HepG2 (cell line): ENCODE data around the gene PRKAG1. TPM values are rescaled to one million over a fixed set of nuclear protein-coding genes. Genes with fewer than 3 reads are reported as not detected.
A peak's percentile ranks its signal among the peaks of the same experiment; 100 is the strongest.

Experiments used
- AFF4 ChIP-seq: sonication (generic); formaldehyde crosslinking; IDR thresholded peaks from 2 replicates; pipeline ENCODE4 v1.4.0; 2020; ENCODE audit warnings: missing genetic modification reagents
- CBX5 ChIP-seq: sonication (generic); formaldehyde crosslinking; IDR thresholded peaks from 2 replicates; pipeline ENCODE4 v1.4.0; 2020; ENCODE audit warnings: missing genetic modification reagents, borderline replicate concordance
- CC2D1A ChIP-seq: sonication (generic); formaldehyde crosslinking; IDR thresholded peaks from 2 replicates; pipeline ENCODE4 v1.8.1; 2023; ENCODE audit warnings: mild to moderate bottlenecking, missing genetic modification reagents
- CENPX ChIP-seq: sonication (generic); formaldehyde crosslinking; IDR thresholded peaks from 2 replicates; pipeline ENCODE4 v1.9.0; 2021; ENCODE audit warnings: mild to moderate bottlenecking, missing genetic modification reagents, moderate library complexity
- GABPA ChIP-seq, 2 experiments: IDR thresholded peaks; 2 replicates each; pipeline ENCODE4 v1.6.1; 2011 to 2016; ENCODE audit warnings: low read depth in 2 of 2, low read length in 1 of 2, missing biosample characterization in 1 of 2, missing genetic modification characterization in 1 of 2
- GRHL1 ChIP-seq: sonication (generic); formaldehyde crosslinking; conservative IDR thresholded peaks from 2 replicates; pipeline ENCODE4 v1.8.0; 2022; ENCODE audit warnings: missing genetic modification reagents
- HMGA1 ChIP-seq: sonication (generic); formaldehyde crosslinking; conservative IDR thresholded peaks from 2 replicates; pipeline ENCODE4 v1.4.0; 2020; ENCODE audit warnings: missing genetic modification reagents
- IKZF5 ChIP-seq: IDR thresholded peaks from 2 replicates; pipeline ENCODE4 v1.6.1; 2018; ENCODE audit warnings: missing genetic modification reagents, mild to moderate bottlenecking, missing compliant biosample characterization
- KDM1A ChIP-seq: IDR thresholded peaks from 2 replicates; pipeline ENCODE4 v1.6.1; 2016; ENCODE audit warnings: missing compliant biosample characterization
- MIER3 ChIP-seq: IDR thresholded peaks from 2 replicates; pipeline ENCODE4 v1.6.1; 2016; ENCODE audit warnings: missing compliant biosample characterization, borderline replicate concordance
- PRMT3 ChIP-seq: sonication (generic); formaldehyde crosslinking; IDR thresholded peaks from 2 replicates; pipeline ENCODE4 v1.8.1; 2022; ENCODE audit warnings: low read depth, mild to moderate bottlenecking, moderate library complexity, missing genetic modification reagents, borderline replicate concordance
- RAD51 ChIP-seq: fragments of 450-650 bp; IDR thresholded peaks from 2 replicates; pipeline ENCODE4 v1.6.1; 2016; ENCODE audit warnings: borderline replicate concordance
- RARA ChIP-seq: IDR thresholded peaks from 2 replicates; pipeline ENCODE4 v1.6.1; 2016; ENCODE audit warnings: missing genetic modification reagents, missing compliant biosample characterization
- RNF2 ChIP-seq: fragments of 450-650 bp; conservative IDR thresholded peaks from 2 replicates; pipeline ENCODE4 v1.6.1; 2016; ENCODE audit warnings: low read depth
- SMARCC2 ChIP-seq: fragments of 450-650 bp; IDR thresholded peaks from 2 replicates; pipeline ENCODE4 v1.6.1; 2017; ENCODE audit warnings: antibody characterized with exemption, mild to moderate bottlenecking
- SP2 ChIP-seq: sonication (generic); formaldehyde crosslinking; IDR thresholded peaks from 2 replicates; pipeline ENCODE4 v1.5.1; 2020; ENCODE audit warnings: mild to moderate bottlenecking, missing genetic modification reagents
- TOPORS ChIP-seq: sonication (generic); formaldehyde crosslinking; IDR thresholded peaks from 2 replicates; pipeline ENCODE4 v1.8.0; 2023; ENCODE audit warnings: mild to moderate bottlenecking, missing genetic modification reagents
- TRIM24 ChIP-seq: sonication (generic); formaldehyde crosslinking; IDR thresholded peaks from 2 replicates; pipeline ENCODE4 v1.8.0; 2022; ENCODE audit warnings: mild to moderate bottlenecking, missing genetic modification reagents
- ZNF205 ChIP-seq: IDR thresholded peaks from 2 replicates; pipeline ENCODE4 v1.6.1; 2018; ENCODE audit warnings: missing biosample characterization, missing genetic modification reagents
- ZNF552 ChIP-seq: sonication (generic); formaldehyde crosslinking; IDR thresholded peaks from 2 replicates; pipeline ENCODE4 v1.9.0; 2022; ENCODE audit warnings: missing genetic modification reagents, mild to moderate bottlenecking, borderline replicate concordance
- ZNF564 ChIP-seq: sonication (generic); formaldehyde crosslinking; IDR thresholded peaks from 2 replicates; pipeline ENCODE4 v1.8.1; 2023; ENCODE audit warnings: mild to moderate bottlenecking, missing genetic modification reagents
- ZSCAN21 ChIP-seq: sonication (generic); formaldehyde crosslinking; IDR thresholded peaks from 2 replicates; pipeline ENCODE4 v1.8.0; 2022; ENCODE audit warnings: mild to moderate bottlenecking, missing genetic modification reagents, moderate library complexity, borderline replicate concordance
- ZSCAN31 ChIP-seq: sonication (generic); formaldehyde crosslinking; IDR thresholded peaks from 2 replicates; pipeline ENCODE4 v1.5.0; 2020; ENCODE audit warnings: low read depth, mild to moderate bottlenecking, missing genetic modification reagents
- polyA plus RNA-seq, 8 experiments: library from polyadenylated mRNA; depleted of rRNA in 3 of 8; stranded (reverse) in 7 of 8; unstranded in 1 of 8; fragments of >200 nt; fragmentation: Illumina TruSeq in 4 of 8; extraction: Trizol in 4 of 8; gene quantifications; 2 replicates each; pipeline versions ENCODE4 v1.2.1 to v1.2.3, GENCODE V29; 2011 to 2016; ENCODE audit warnings: low read depth in 4 of 8, missing spikeins in 1 of 8, mixed read lengths in 1 of 8; ENCODE audit not compliant: insufficient read depth in 1 of 8
- total RNA-seq, 5 experiments: library from RNA; depleted of rRNA; stranded (reverse); fragments of >200 nt; fragmentation: Illumina TruSeq; extraction: Trizol; gene quantifications; 2 replicates each; pipeline ENCODE4 v1.2.3, GENCODE V29; 2016; ENCODE audit warnings: low read depth in 1 of 5

The PRKAG1 gene
- total and polyA plus RNA-seq, 2 of the 13 experiments (the other 11 are each of a cell fraction or from before 2014, with no cell fraction given) = 26.1 to 32.8 TPM

GRCh38 chr12:48996794-48997718, 21.5 kb downstream of the PRKAG1 start (continued):
- TF ChIP-seq RARA (CRISPR knock-in tag) (no peak), IKZF5 (no peak; the same call in 1 of the 2 replicates), ZSCAN21 (no peak), HMGA1 (CRISPR knock-in tag) (no peak), ZSCAN31 (CRISPR knock-in tag) (no peak), SP2 (CRISPR knock-in tag) (no peak), CC2D1A (CRISPR knock-in tag) (no peak), TRIM24 (no peak), ZNF205 (CRISPR knock-in tag) (no peak), RNF2 (no peak), CENPX (CRISPR knock-in tag) (no peak), AFF4 (CRISPR knock-in tag) (no peak), SMARCC2 (no peak), GABPA (IDR thresholded peaks at IDR 0.05; ENCODE audit: low read depth, low read length) (0 out of 2 replicates have a peak, but pooled peaks have one; percentile 4), GABPA (CRISPR knock-in tag; IDR thresholded peaks at IDR 0.05; ENCODE audit: low read depth) (no peak), RAD51 (no peak), GRHL1 (no peak), MIER3 (CRISPR knock-in tag) (no peak; the same call in 1 of the 2 replicates), KDM1A (no peak), TOPORS (CRISPR knock-in tag) (no peak), ZNF552 (CRISPR knock-in tag) (no peak), PRMT3 (CRISPR knock-in tag) (no peak), CBX5 (CRISPR knock-in tag) (no peak; the same call in 1 of the 2 replicates), ZNF564 (CRISPR knock-in tag) (no peak)
